GM12878 (cell line): ENCODE measurements around the gene RFX1. TPM values are rescaled to one million over a fixed set of nuclear protein-coding genes. Genes with fewer than 3 reads are reported as not detected.

Experiments
- ATAC-seq: fragments of 200-7000 bp; cut with Tn5 transposase; 3 replicates; pipeline ENCODE4 v1.9.1; 2020; ENCODE audit warnings: mild to moderate bottlenecking, moderate library complexity
- BruUV-seq: library from RNA; stranded (reverse); fragments of 400-500 nt; replicated peaks from 2 replicates; lab custom pipeline; 2021; lab: Mats Ljungman, UMichigan
- CTCF ChIA-PET: fragments of 300-600 bp; sonication (Branson Sonifier 250); formaldehyde crosslinking; extraction: SDS; loops from one replicate; lab custom pipeline; 2021; ENCODE audit warnings: inconsistent platforms; lab: Yijun Ruan, JAX
- POLR2A ChIA-PET: fragments of 350-600 bp; formaldehyde crosslinking; extraction: SDS; loops from one replicate; lab custom pipeline; 2021; ENCODE audit warnings: inconsistent platforms; lab: Charles Lee
- RAD21 ChIA-PET: fragments of 300-600 bp; sonication (Branson Sonifier 250); formaldehyde crosslinking; loops from one replicate; lab custom pipeline; 2023; ENCODE audit warnings: antibody characterized with exemption; ENCODE audit not compliant: unreplicated experiment; lab: Charles Lee
- SMC1A ChIA-PET: fragments of 300-600 bp; sonication (Branson Sonifier 250); formaldehyde crosslinking; loops from one replicate; lab custom pipeline; 2023; ENCODE audit not compliant: unreplicated experiment, uncharacterized antibody; lab: Charles Lee
- DNase-seq: peaks from one replicate; pipeline ENCODE4 v3.0.0-alpha.2; 2011; ENCODE audit warnings: low read depth, low spot score
- FAIRE-seq: peaks from 3 replicates; lab custom pipeline; 2011; peaks lifted over from hg19 to GRCh38; lab: Jason Lieb, UNC
- H2AFZ ChIP-seq: 2 replicates; pipeline ENCODE4 v1.6.0; 2011; ENCODE audit warnings: low read depth, low read length, control low read depth; ENCODE audit not compliant: control insufficient read depth
- H3K27ac ChIP-seq: 2 replicates; pipeline ENCODE4 v1.5.1; 2011; ENCODE audit warnings: control low read depth; ENCODE audit not compliant: control insufficient read depth, insufficient read depth
- H3K27me3 ChIP-seq, 2 experiments: replicated peaks in 1 of 2; 2 replicates each; pipeline versions ENCODE4 v1.6.0 to v1.6.1; 2011; ENCODE audit warnings: low read length in 1 of 2; ENCODE audit not compliant: control insufficient read depth in 2 of 2, insufficient read depth in 2 of 2
- H3K36me3 ChIP-seq, 2 experiments: 2 replicates each; pipeline ENCODE4 v1.5.1; 2011; ENCODE audit warnings: low read length in 1 of 2; ENCODE audit not compliant: control insufficient read depth in 2 of 2, insufficient read depth in 2 of 2
- H3K4me1 ChIP-seq: 2 replicates; pipeline ENCODE4 v1.6.1; 2011; ENCODE audit warnings: mild to moderate bottlenecking, low read length, moderate library complexity, mixed read lengths; ENCODE audit not compliant: control insufficient read depth, insufficient read depth
- H3K4me2 ChIP-seq: 2 replicates; pipeline ENCODE4 v1.6.0; 2011; ENCODE audit warnings: control low read depth; ENCODE audit not compliant: control insufficient read depth, insufficient read depth
- H3K4me3 ChIP-seq: fragments of 200-600 bp; sonication (generic); 2 replicates; pipeline ENCODE4 v1.5.1; 2016
- H3K79me2 ChIP-seq: 2 replicates; pipeline ENCODE4 v1.6.0; 2011; ENCODE audit warnings: low read length; ENCODE audit not compliant: control insufficient read depth, insufficient read depth
- H3K9ac ChIP-seq: 2 replicates; pipeline ENCODE4 v1.8.0; 2011; ENCODE audit warnings: low read length, control low read depth, mixed read lengths; ENCODE audit not compliant: control insufficient read depth, insufficient read depth
- H3K9me3 ChIP-seq: replicated peaks from 3 replicates; pipeline ENCODE4 v1.5.1; 2011; ENCODE audit warnings: mild to moderate bottlenecking, low read length; ENCODE audit not compliant: control insufficient read depth, insufficient read depth
- H4K20me1 ChIP-seq: 2 replicates; pipeline ENCODE4 v1.6.0; 2011; ENCODE audit not compliant: control insufficient read depth, insufficient read depth
- BMI1 ChIP-seq: fragments of 450-650 bp; IDR thresholded peaks from 2 replicates; pipeline ENCODE4 v1.6.1; 2016; ENCODE audit warnings: mild to moderate bottlenecking, moderate library complexity, borderline replicate concordance
- HCFC1 ChIP-seq: fragments of 150-350 bp; IDR thresholded peaks from 2 replicates; pipeline ENCODE4 v1.6.1; 2014; ENCODE audit warnings: low read length
- HDAC2 ChIP-seq: fragments of 200-600 bp; sonication (generic); IDR thresholded peaks from 2 replicates; pipeline ENCODE4 v1.6.1; 2017
- HDAC6 ChIP-seq: fragments of 200-600 bp; sonication (generic); IDR thresholded peaks from one replicate; pipeline ENCODE4 v1.8.0; 2017; ENCODE audit warnings: antibody characterized with exemption; ENCODE audit not compliant: unreplicated experiment
- PRDM15 ChIP-seq: fragments of 450-650 bp; formaldehyde crosslinking; IDR thresholded peaks from 2 replicates; pipeline ENCODE4 v1.4.0; 2020; ENCODE audit warnings: mild to moderate bottlenecking, moderate library complexity
- RAD21 ChIP-seq: IDR thresholded peaks from 2 replicates; pipeline ENCODE4 v1.6.1; 2011; ENCODE audit warnings: mild to moderate bottlenecking, low read depth, low read length, moderate library complexity; ENCODE audit not compliant: insufficient read depth
- SMAD1 ChIP-seq: fragments of 450-650 bp; IDR thresholded peaks from 2 replicates; pipeline ENCODE4 v1.6.1; 2018; ENCODE audit warnings: mild to moderate bottlenecking, low read depth; ENCODE audit not compliant: partially characterized antibody
- SUZ12 ChIP-seq: fragments of 200-600 bp; sonication (generic); IDR thresholded peaks from one replicate; pipeline ENCODE4 v1.6.1; 2018; ENCODE audit warnings: antibody characterized with exemption, mild to moderate bottlenecking; ENCODE audit not compliant: unreplicated experiment
- ZNF207 ChIP-seq: fragments of 450-650 bp; IDR thresholded peaks from 2 replicates; pipeline ENCODE4 v1.6.1; 2014; ENCODE audit warnings: antibody characterized with exemption, mild to moderate bottlenecking, borderline replicate concordance
- WGBS: methylation state at CpG from one replicate; pipeline ENCODE4 v1.1.6; 2016; ENCODE audit warnings: low lambda C conversion rate; ENCODE audit not compliant: insufficient replicate concordance, insufficient coverage; ENCODE audit errors: missing lambda C conversion rate; 5-methylcytosine and 5-hydroxymethylcytosine counted together
- in situ Hi-C: fragments of 300-500 bp; cut with MboI; formaldehyde crosslinking; loops from 9 replicates; pipeline ENCODE4 v1.14.3; 2018; ENCODE audit warnings: mixed read lengths
- intact Hi-C: fragments of 100-400 bp; cut with micrococcal nuclease; formaldehyde crosslinking; loops from one replicate; pipeline ENCODE4 v1.14.2; 2022; ENCODE audit not compliant: unreplicated experiment
- polyA plus RNA-seq, 11 experiments: library from polyadenylated mRNA; depleted of rRNA in 4 of 11; unstranded in 6 of 11; stranded (reverse) in 5 of 11; fragments of >200 nt; fragmentation: Nextera tagmentation in 4 of 11; fragmentation: Illumina TruSeq in 1 of 11; extraction: Ambion mirVana in 4 of 11; extraction: Trizol in 1 of 11; gene quantifications; 1 replicate in 1 of 11; 2 replicates in 10 of 11; pipeline versions ENCODE4 v1.2.1 to v1.2.3, GENCODE V29; 2011 to 2016; ENCODE audit warnings: inconsistent platforms in 2 of 11, missing spikeins in 2 of 11, low read depth in 1 of 11
- total RNA-seq, 4 experiments: library from RNA; depleted of rRNA in 3 of 4; stranded (reverse); fragments of >200 nt in 3 of 4; fragmentation: Illumina TruSeq in 1 of 4; extraction: Trizol in 1 of 4; gene quantifications; 2 replicates each; pipeline versions ENCODE4 v1.2.1 to v1.2.3, GENCODE V29; 2013 to 2021
- TF ChIP-seq, protein P1 (sequence below): fragments of 450-650 bp; IDR thresholded peaks from 2 replicates; pipeline ENCODE4 v1.6.1; 2017; ENCODE audit warnings: borderline replicate concordance
- TF ChIP-seq, protein P2 (sequence below): fragments of 450-650 bp; IDR thresholded peaks from 2 replicates; pipeline ENCODE4 v1.6.1; 2016; ENCODE audit warnings: mild to moderate bottlenecking
- TF ChIP-seq, protein P3 (sequence below): fragments of 450-650 bp; IDR thresholded peaks from 2 replicates; pipeline ENCODE4 v1.6.1; 2017; ENCODE audit warnings: low read depth, mild to moderate bottlenecking, moderate library complexity

The RFX1 gene
- total and polyA plus RNA-seq, 10 of the 15 experiments (the other 5 are each of a cell fraction or from before 2014, with no cell fraction given), result 0.05 to 11.0 (median 1.5) TPM

- TF ChIP-seq, protein P1, sequence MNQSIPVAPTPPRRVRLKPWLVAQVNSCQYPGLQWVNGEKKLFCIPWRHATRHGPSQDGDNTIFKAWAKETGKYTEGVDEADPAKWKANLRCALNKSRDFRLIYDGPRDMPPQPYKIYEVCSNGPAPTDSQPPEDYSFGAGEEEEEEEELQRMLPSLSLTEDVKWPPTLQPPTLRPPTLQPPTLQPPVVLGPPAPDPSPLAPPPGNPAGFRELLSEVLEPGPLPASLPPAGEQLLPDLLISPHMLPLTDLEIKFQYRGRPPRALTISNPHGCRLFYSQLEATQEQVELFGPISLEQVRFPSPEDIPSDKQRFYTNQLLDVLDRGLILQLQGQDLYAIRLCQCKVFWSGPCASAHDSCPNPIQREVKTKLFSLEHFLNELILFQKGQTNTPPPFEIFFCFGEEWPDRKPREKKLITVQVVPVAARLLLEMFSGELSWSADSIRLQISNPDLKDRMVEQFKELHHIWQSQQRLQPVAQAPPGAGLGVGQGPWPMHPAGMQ, result no peak
Measured at GRCh38 chr19:13958043-13958442, 48.1 kb downstream of the RFX1 start (continued).

- Histone ChIP-seq H3K79me2 (peaks cover 15% of the 10 kb centered on the region), H3K9me3 (no peaks in the 10 kb centered on the region), H3K27me3 (no peaks in the 10 kb centered on the region), H3K4me1 (peaks cover 9% of the 10 kb centered on the region), H2AFZ (no peak overlapping the region), H3K36me3 (peaks cover 0 to 26% of the 10 kb centered on the region in 2 experiments; a peak in 3 of 4 replicates), H3K27ac (no peak overlapping the region), H3K4me3 (no peak overlapping the region), H4K20me1 (no peaks in the 10 kb centered on the region), H3K9ac (no peak overlapping the region), H3K4me2 (no peak overlapping the region)
- intact Hi-C loops, result no loop called here
- in situ Hi-C loops, result no loop called here
- FAIRE-seq, result no peak
- CTCF ChIA-PET, result no interaction called here
- SMC1A ChIA-PET, result interaction anchor here (0.5 to 1.3 kb wide), 2 partner anchors 23 to 102 kb away, joined by 3 read pairs; no protein-coding TSS in a partner anchor
- RAD21 ChIA-PET, result interaction anchor here (0.5 kb wide), 1 partner anchor 46 kb away, joined by 3 read pairs; no protein-coding TSS in a partner anchor
- POLR2A ChIA-PET, result interaction anchor here (1.1 kb wide), 1 partner anchor 75 kb away, joined by 3 read pairs; the partner anchor contains the start of gene IL27RA
- no peak for ATAC-seq
- WGBS, result 88% methylated on average over 8 of the region's 8 CpGs
- DNase-seq, result no peak
- no TSS peak for BruUV-seq
- TF ChIP-seq SUZ12 (no peak), HDAC6 (no peak), ZNF207 (no peak), HDAC2 (no peak), BMI1 (no peak), SMAD1 (no peak), RAD21 (no peak), HCFC1 (no peak), PRDM15 (no peak)
- TF ChIP-seq, protein P2, sequence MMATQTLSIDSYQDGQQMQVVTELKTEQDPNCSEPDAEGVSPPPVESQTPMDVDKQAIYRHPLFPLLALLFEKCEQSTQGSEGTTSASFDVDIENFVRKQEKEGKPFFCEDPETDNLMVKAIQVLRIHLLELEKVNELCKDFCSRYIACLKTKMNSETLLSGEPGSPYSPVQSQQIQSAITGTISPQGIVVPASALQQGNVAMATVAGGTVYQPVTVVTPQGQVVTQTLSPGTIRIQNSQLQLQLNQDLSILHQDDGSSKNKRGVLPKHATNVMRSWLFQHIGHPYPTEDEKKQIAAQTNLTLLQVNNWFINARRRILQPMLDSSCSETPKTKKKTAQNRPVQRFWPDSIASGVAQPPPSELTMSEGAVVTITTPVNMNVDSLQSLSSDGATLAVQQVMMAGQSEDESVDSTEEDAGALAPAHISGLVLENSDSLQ, result no peak
- TF ChIP-seq, protein P3, sequence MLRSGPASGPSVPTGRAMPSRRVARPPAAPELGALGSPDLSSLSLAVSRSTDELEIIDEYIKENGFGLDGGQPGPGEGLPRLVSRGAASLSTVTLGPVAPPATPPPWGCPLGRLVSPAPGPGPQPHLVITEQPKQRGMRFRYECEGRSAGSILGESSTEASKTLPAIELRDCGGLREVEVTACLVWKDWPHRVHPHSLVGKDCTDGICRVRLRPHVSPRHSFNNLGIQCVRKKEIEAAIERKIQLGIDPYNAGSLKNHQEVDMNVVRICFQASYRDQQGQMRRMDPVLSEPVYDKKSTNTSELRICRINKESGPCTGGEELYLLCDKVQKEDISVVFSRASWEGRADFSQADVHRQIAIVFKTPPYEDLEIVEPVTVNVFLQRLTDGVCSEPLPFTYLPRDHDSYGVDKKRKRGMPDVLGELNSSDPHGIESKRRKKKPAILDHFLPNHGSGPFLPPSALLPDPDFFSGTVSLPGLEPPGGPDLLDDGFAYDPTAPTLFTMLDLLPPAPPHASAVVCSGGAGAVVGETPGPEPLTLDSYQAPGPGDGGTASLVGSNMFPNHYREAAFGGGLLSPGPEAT, result no peak
Measured at GRCh38 chr19:13957051-13957450, 49.1 kb downstream of the RFX1 start.
